AG04450 (cell line): ENCODE measurements around the gene ERBIN. TPM values are rescaled to one million over a fixed set of nuclear protein-coding genes. Genes with fewer than 3 reads are reported as not detected.
"Not testable (repeated sequence)": the region's sequence is repeated elsewhere in the genome, so short reads cannot be mapped to it uniquely, and the experiment has no call there.

ENCODE experiments used
- CTCF ChIA-PET: fragments of 300-600, 350-600 bp; formaldehyde crosslinking; extraction: SDS; loops from one replicate; lab custom pipeline; 2022; ENCODE audit warnings: antibody characterized with exemption, inconsistent platforms; lab: Charles Lee
- POLR2A ChIA-PET: fragments of 350-600 bp; formaldehyde crosslinking; extraction: SDS; loops from one replicate; lab custom pipeline; 2021; ENCODE audit warnings: antibody characterized with exemption, inconsistent platforms; lab: Yijun Ruan, JAX
- DNase-seq: peaks from one replicate; pipeline ENCODE4 v3.0.0-alpha.2; 2011; ENCODE audit warnings: low read depth, low spot score
- H3K27ac ChIP-seq: one replicate; pipeline ENCODE4 v1.5.1; 2012; ENCODE audit warnings: low read depth, low read length, control low read depth
- H3K27me3 ChIP-seq: one replicate; pipeline ENCODE4 v1.6.0; 2012; ENCODE audit warnings: low read length; ENCODE audit not compliant: control insufficient read depth, insufficient read depth
- H3K4me3 ChIP-seq: 2 replicates; pipeline ENCODE4 v1.5.1; 2011; ENCODE audit warnings: mild to moderate bottlenecking, low read depth, low read length, control low read depth
- H3K9me3 ChIP-seq: 2 replicates; pipeline ENCODE4 v1.5.1; 2012; ENCODE audit warnings: low read length; ENCODE audit not compliant: control insufficient read depth, insufficient read depth
- polyA plus RNA-seq: library from polyadenylated mRNA; depleted of rRNA; stranded (reverse); fragments of >200 nt; gene quantifications from 2 replicates; pipeline ENCODE4 v1.2.3, GENCODE V29; 2011
- TF ChIP-seq, protein P1 (sequence below): IDR thresholded peaks from 2 replicates; pipeline ENCODE4 v1.5.1; 2011; ENCODE audit warnings: low read depth, low read length, control low read depth, inconsistent platforms

Gene ERBIN
- polyA plus RNA-seq, 1 experiment: 64.8 TPM

GRCh38 chr5:66039701-66040100 lies 113.3 kb downstream of the ERBIN start:
- Histone ChIP-seq H3K27ac (no peak overlapping the region), H3K9me3 (no peaks in the 10 kb centered on the region)
- TF ChIP-seq, protein P1, sequence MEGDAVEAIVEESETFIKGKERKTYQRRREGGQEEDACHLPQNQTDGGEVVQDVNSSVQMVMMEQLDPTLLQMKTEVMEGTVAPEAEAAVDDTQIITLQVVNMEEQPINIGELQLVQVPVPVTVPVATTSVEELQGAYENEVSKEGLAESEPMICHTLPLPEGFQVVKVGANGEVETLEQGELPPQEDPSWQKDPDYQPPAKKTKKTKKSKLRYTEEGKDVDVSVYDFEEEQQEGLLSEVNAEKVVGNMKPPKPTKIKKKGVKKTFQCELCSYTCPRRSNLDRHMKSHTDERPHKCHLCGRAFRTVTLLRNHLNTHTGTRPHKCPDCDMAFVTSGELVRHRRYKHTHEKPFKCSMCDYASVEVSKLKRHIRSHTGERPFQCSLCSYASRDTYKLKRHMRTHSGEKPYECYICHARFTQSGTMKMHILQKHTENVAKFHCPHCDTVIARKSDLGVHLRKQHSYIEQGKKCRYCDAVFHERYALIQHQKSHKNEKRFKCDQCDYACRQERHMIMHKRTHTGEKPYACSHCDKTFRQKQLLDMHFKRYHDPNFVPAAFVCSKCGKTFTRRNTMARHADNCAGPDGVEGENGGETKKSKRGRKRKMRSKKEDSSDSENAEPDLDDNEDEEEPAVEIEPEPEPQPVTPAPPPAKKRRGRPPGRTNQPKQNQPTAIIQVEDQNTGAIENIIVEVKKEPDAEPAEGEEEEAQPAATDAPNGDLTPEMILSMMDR: no peak

DNA sequence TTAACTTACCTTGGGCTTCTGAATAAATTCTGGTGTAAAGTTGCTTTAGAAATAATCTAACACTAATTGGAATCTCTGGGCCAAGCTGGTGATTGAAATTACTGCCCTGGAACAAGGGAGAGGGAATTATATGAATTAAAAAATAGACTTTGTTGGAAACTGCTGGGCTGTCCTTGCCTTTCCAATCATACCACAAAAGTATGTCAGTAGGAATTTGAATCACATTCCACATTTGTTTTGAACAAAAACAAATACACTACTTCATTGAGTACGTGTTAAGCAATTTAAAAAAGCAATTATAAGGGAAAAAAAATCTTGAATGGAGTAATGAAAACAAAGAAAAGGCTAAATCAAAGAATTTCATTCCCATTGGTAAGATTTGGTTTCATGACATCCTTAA lies 115.3 kb downstream of the ERBIN start:
- no peaks in the 10 kb centered on the region for H3K27me3 ChIP-seq
- H3K9me3 ChIP-seq: no peaks in the 10 kb centered on the region
- H3K27ac ChIP-seq: no peak overlapping the region
- TF ChIP-seq, protein P1: no peak
- no peak overlapping the region for H3K4me3 ChIP-seq
- POLR2A ChIA-PET: interaction anchor here (0.6 kb wide), 1 partner anchor 180 kb away, joined by 3 read pairs; no protein-coding TSS in a partner anchor
- CTCF ChIA-PET: no interaction called here
- no peak for DNase-seq

More at GRCh38 chr5:66039701-66040100, 113.3 kb downstream of the ERBIN start:
- DNase-seq: no peak
- no peaks in the 10 kb centered on the region for H3K27me3 ChIP-seq
- H3K4me3 ChIP-seq: no peak overlapping the region
- POLR2A ChIA-PET: no interaction called here
- CTCF ChIA-PET: no interaction called here

GRCh38 chr5:66057239-66057638 lies 130.9 kb downstream of the ERBIN start:
- H3K4me3 ChIP-seq: no peak overlapping the region
- H3K27me3 ChIP-seq: no peaks in the 10 kb centered on the region
- CTCF ChIA-PET: no interaction called here
- TF ChIP-seq, protein P1: no peak
- no peaks in the 10 kb centered on the region for H3K9me3 ChIP-seq
- no peak for DNase-seq
- H3K27ac ChIP-seq: no peak overlapping the region
- POLR2A ChIA-PET: no interaction called here

GRCh38 chr5:66061320-66061719 lies 134.9 kb downstream of the ERBIN start:
- POLR2A ChIA-PET: not testable (repeated sequence)

GRCh38 chr5:66063061-66063460 lies 136.7 kb downstream of the ERBIN start:
- CTCF ChIA-PET, H3K27me3 ChIP-seq, H3K27ac ChIP-seq, DNase-seq, POLR2A ChIA-PET, H3K4me3 ChIP-seq, H3K9me3 ChIP-seq: not testable (repeated sequence)

More at GRCh38 chr5:66061320-66061719, 134.9 kb downstream of the ERBIN start:
- CTCF ChIA-PET, DNase-seq, H3K27me3 ChIP-seq, H3K27ac ChIP-seq, H3K9me3 ChIP-seq, H3K4me3 ChIP-seq: not testable (repeated sequence)

- TF ChIP-seq, protein P1: no peak
- Histone ChIP-seq H3K27ac (no peak overlapping the region), H3K27me3 (no peaks in the 10 kb centered on the region), H3K4me3 (no peak overlapping the region), H3K9me3 (no peaks in the 10 kb centered on the region; the same call in 1 of the 2 replicates)
- DNase-seq: no peak
- POLR2A ChIA-PET: no interaction called here
- CTCF ChIA-PET: no interaction called here
Measured at GRCh38 chr5:66066826-66067225, 140.5 kb downstream of the ERBIN start.
